Trophoblast cell (in vitro differentiated cells and primary cell): ENCODE results near the gene FRMPD4.

Source experiments
- DNase-seq, 2 donors: peaks; one replicate each; pipeline ENCODE4 v3.0.0-alpha.2; 2016
- H2AFZ ChIP-seq: 2 replicates; pipeline ENCODE4 v1.6.1; 2013; ENCODE audit warnings: low read length, moderate library complexity, mild to moderate bottlenecking; ENCODE audit not compliant: insufficient read depth, poor library complexity
- H2AK5ac ChIP-seq: 2 replicates; pipeline ENCODE4 v1.6.1; 2013; ENCODE audit warnings: mild to moderate bottlenecking, low read length
- H2BK120ac ChIP-seq: 2 replicates; pipeline ENCODE4 v1.6.1; 2013; ENCODE audit warnings: low read length, mild to moderate bottlenecking, moderate library complexity; ENCODE audit not compliant: insufficient read depth, poor library complexity
- H2BK12ac ChIP-seq: 2 replicates; pipeline ENCODE4 v1.6.1; 2013; ENCODE audit warnings: mild to moderate bottlenecking, low read length, moderate library complexity
- H2BK5ac ChIP-seq: 2 replicates; pipeline ENCODE4 v1.6.1; 2013; ENCODE audit warnings: low read length, low read depth, moderate library complexity, mild to moderate bottlenecking; ENCODE audit not compliant: poor library complexity
- H3K14ac ChIP-seq: 2 replicates; pipeline ENCODE4 v1.6.1; 2013; ENCODE audit warnings: mild to moderate bottlenecking, low read length
- H3K18ac ChIP-seq: 2 replicates; pipeline ENCODE4 v1.6.1; 2013; ENCODE audit warnings: mild to moderate bottlenecking, low read length
- H3K23ac ChIP-seq: 2 replicates; pipeline ENCODE4 v1.6.1; 2013; ENCODE audit warnings: low read length
- H3K27ac ChIP-seq: 2 replicates; pipeline ENCODE4 v1.5.1; 2013; ENCODE audit warnings: low read depth, mild to moderate bottlenecking, inconsistent platforms, low read length, moderate library complexity
- H3K27me3 ChIP-seq: 2 replicates; pipeline ENCODE4 v1.6.1; 2013; ENCODE audit warnings: inconsistent platforms, mild to moderate bottlenecking, low read length, moderate library complexity; ENCODE audit not compliant: insufficient read depth
- H3K36me3 ChIP-seq, 2 experiments: 1 replicate in 1 of 2; 2 replicates in 1 of 2; pipeline ENCODE4 v1.6.1; 2013; ENCODE audit warnings: low read length in 2 of 2, mild to moderate bottlenecking in 2 of 2, moderate library complexity in 1 of 2; ENCODE audit not compliant: insufficient read depth in 2 of 2, control insufficient read depth in 1 of 2
- H3K4ac ChIP-seq: 2 replicates; pipeline ENCODE4 v1.6.1; 2013; ENCODE audit warnings: low read depth, mild to moderate bottlenecking, low read length, moderate library complexity
- H3K4me1 ChIP-seq, 2 experiments: 1 replicate in 1 of 2; 2 replicates in 1 of 2; pipeline ENCODE4 v1.6.1; 2013; ENCODE audit warnings: low read length in 2 of 2, mild to moderate bottlenecking in 2 of 2, moderate library complexity in 1 of 2; ENCODE audit not compliant: insufficient read depth in 2 of 2, control insufficient read depth in 1 of 2
- H3K4me2 ChIP-seq: 2 replicates; pipeline ENCODE4 v1.6.1; 2013; ENCODE audit warnings: inconsistent platforms, mild to moderate bottlenecking, low read length, moderate library complexity
- H3K4me3 ChIP-seq: 2 replicates; pipeline ENCODE4 v1.5.1; 2013; ENCODE audit warnings: mild to moderate bottlenecking, low read depth, low read length, inconsistent platforms
- H3K79me1 ChIP-seq: one replicate; pipeline ENCODE4 v1.6.1; 2013; ENCODE audit warnings: low read length
- H3K79me2 ChIP-seq: 2 replicates; pipeline ENCODE4 v1.6.1; 2013; ENCODE audit warnings: low read length, mild to moderate bottlenecking; ENCODE audit not compliant: control insufficient read depth, insufficient read depth, poor library complexity
- H3K9ac ChIP-seq: 2 replicates; pipeline ENCODE4 v1.6.1; 2013; ENCODE audit warnings: mild to moderate bottlenecking, low read length
- H3K9me3 ChIP-seq: 2 replicates; pipeline ENCODE4 v1.6.1; 2013; ENCODE audit warnings: low read depth, mild to moderate bottlenecking, control low read depth, inconsistent platforms, low read length; ENCODE audit not compliant: insufficient read depth
- H4K12ac ChIP-seq: 2 replicates; pipeline ENCODE4 v1.6.1; 2013; ENCODE audit warnings: low read depth, mild to moderate bottlenecking, low read length, moderate library complexity
- H4K8ac ChIP-seq: 2 replicates; pipeline ENCODE4 v1.6.1; 2013; ENCODE audit warnings: low read depth, mild to moderate bottlenecking, low read length, moderate library complexity
- H4K91ac ChIP-seq: one replicate; pipeline ENCODE4 v1.6.1; 2013; ENCODE audit warnings: low read depth, mild to moderate bottlenecking, low read length, moderate library complexity
- WGBS: extraction: QIAGEN DNeasy Blood & Tissue Kit; methylation state at CpG from one replicate; pipeline ENCODE4 v1.1.7; 2013; ENCODE audit warnings: missing lambda C conversion rate; ENCODE audit not compliant: insufficient read length, insufficient coverage; ENCODE audit errors: extremely low coverage; 5-methylcytosine and 5-hydroxymethylcytosine counted together

The FRMPD4 gene

GRCh38 chrX:12722314-12722713, 584.0 kb downstream of the FRMPD4 start:
- no peak overlapping the region for H4K8ac ChIP-seq
- H3K23ac ChIP-seq: no peak overlapping the region
- no peaks in the 10 kb centered on the region for H3K79me2 ChIP-seq
- no peak overlapping the region for H3K4ac ChIP-seq
- no peaks in the 10 kb centered on the region for H3K4me1 ChIP-seq
- no peak overlapping the region for H3K18ac ChIP-seq
- H3K36me3 ChIP-seq: peaks cover 0 to 3% of the 10 kb centered on the region in 2 experiments
- no peak overlapping the region for H4K12ac ChIP-seq
- H3K14ac ChIP-seq: no peak overlapping the region
- no peak overlapping the region for H2AFZ ChIP-seq
- H2BK12ac ChIP-seq: no peak overlapping the region
- H4K91ac ChIP-seq: no peak overlapping the region
- no peak overlapping the region for H3K9ac ChIP-seq
- H2BK120ac ChIP-seq: no peak overlapping the region
- no peak overlapping the region for H2AK5ac ChIP-seq
- H2BK5ac ChIP-seq: no peak overlapping the region
- WGBS: no CpG with 5 or more reads among the region's 1 CpG
- no peak for DNase-seq
- H3K9me3 ChIP-seq: no peaks in the 10 kb centered on the region
- no peak overlapping the region for H3K27ac ChIP-seq
- no peak overlapping the region for H3K4me2 ChIP-seq
- H3K4me3 ChIP-seq: no peak overlapping the region
- no peaks in the 10 kb centered on the region for H3K27me3 ChIP-seq
- no peaks in the 10 kb centered on the region for H3K79me1 ChIP-seq

- Histone ChIP-seq H4K91ac (no peak overlapping the region), H3K79me2 (no peaks in the 10 kb centered on the region), H4K8ac (no peak overlapping the region), H3K27ac (no peak overlapping the region), H3K4me2 (no peak overlapping the region), H3K36me3 (no peaks in the 10 kb centered on the region), H3K18ac (no peak overlapping the region), H2AK5ac (no peak overlapping the region), H3K4me1 (peaks cover 0 to 2% of the 10 kb centered on the region in 2 experiments), H3K4ac (no peak overlapping the region), H4K12ac (no peak overlapping the region), H3K27me3 (no peaks in the 10 kb centered on the region), H3K9me3 (no peaks in the 10 kb centered on the region), H3K23ac (no peak overlapping the region), H3K4me3 (no peak overlapping the region), H3K79me1 (no peaks in the 10 kb centered on the region), H3K14ac (no peak overlapping the region), H2BK12ac (no peak overlapping the region), H2BK120ac (no peak overlapping the region), H3K9ac (no peak overlapping the region), H2AFZ (no peak overlapping the region), H2BK5ac (no peak overlapping the region)
- peak; percentile 66 to 77 for DNase-seq
- WGBS: no CpG with 5 or more reads among the region's 6 CpGs
Measured at GRCh38 chrX:12741416-12741815, 603.1 kb downstream of the FRMPD4 start.

- Histone ChIP-seq H3K14ac (no peak overlapping the region), H4K12ac (no peak overlapping the region), H3K4me2 (no peak overlapping the region), H2AK5ac (no peak overlapping the region), H3K4ac (no peak overlapping the region), H2BK12ac (no peak overlapping the region), H4K8ac (no peak overlapping the region), H3K27me3 (no peaks in the 10 kb centered on the region), H3K4me1 (no peaks in the 10 kb centered on the region), H2BK5ac (no peak overlapping the region), H3K36me3 (no peaks in the 10 kb centered on the region), H2AFZ (no peak overlapping the region), H4K91ac (no peak overlapping the region), H3K23ac (no peak overlapping the region), H3K18ac (no peak overlapping the region), H2BK120ac (no peak overlapping the region), H3K79me2 (no peaks in the 10 kb centered on the region), H3K79me1 (no peaks in the 10 kb centered on the region), H3K9ac (no peak overlapping the region), H3K27ac (no peak overlapping the region), H3K9me3 (no peaks in the 10 kb centered on the region), H3K4me3 (no peak overlapping the region)
- no CpG with 5 or more reads among the region's 1 CpG for WGBS
- no peak for DNase-seq
Measured at GRCh38 chrX:12747433-12747832, 609.2 kb downstream of the FRMPD4 start.

- Histone ChIP-seq H4K12ac (no peak overlapping the region), H3K27ac (no peak overlapping the region), H2AFZ (no peak overlapping the region), H3K4me3 (no peak overlapping the region), H3K18ac (no peak overlapping the region), H3K9me3 (no peaks in the 10 kb centered on the region), H3K79me2 (no peaks in the 10 kb centered on the region), H3K4me2 (no peak overlapping the region), H3K9ac (no peak overlapping the region), H2BK12ac (no peak overlapping the region), H3K23ac (no peak overlapping the region), H4K91ac (no peak overlapping the region), H2BK120ac (no peak overlapping the region), H2AK5ac (no peak overlapping the region), H3K14ac (no peak overlapping the region), H3K27me3 (no peaks in the 10 kb centered on the region), H4K8ac (no peak overlapping the region), H3K4ac (no peak overlapping the region), H3K36me3 (no peaks in the 10 kb centered on the region), H3K4me1 (no peaks in the 10 kb centered on the region), H2BK5ac (no peak overlapping the region), H3K79me1 (no peaks in the 10 kb centered on the region)
- no peak for DNase-seq
- no CpG with 5 or more reads among the region's 1 CpG for WGBS
Measured at GRCh38 chrX:12751887-12752286, 613.6 kb downstream of the FRMPD4 start.
